HepG2 (cell line): ENCODE results near the gene PBOV1. TPM values are rescaled to one million over a fixed set of nuclear protein-coding genes. Genes with fewer than 3 reads are reported as not detected.

Experiments used
- DPF2 ChIP-seq: sonication (generic); formaldehyde crosslinking; IDR thresholded peaks from 2 replicates; pipeline ENCODE4 v1.4.0; 2020; ENCODE audit warnings: mild to moderate bottlenecking, low read depth, missing genetic modification reagents, borderline replicate concordance
- GABPA ChIP-seq, 2 experiments: IDR thresholded peaks; 2 replicates each; pipeline ENCODE4 v1.6.1; 2011 to 2016; ENCODE audit warnings: low read depth in 2 of 2, low read length in 1 of 2, missing biosample characterization in 1 of 2, missing genetic modification characterization in 1 of 2
- GMEB1 ChIP-seq: sonication (generic); formaldehyde crosslinking; IDR thresholded peaks from 2 replicates; pipeline ENCODE4 v1.5.1; 2020; ENCODE audit warnings: missing genetic modification reagents, mild to moderate bottlenecking, borderline replicate concordance
- HHEX ChIP-seq: IDR thresholded peaks from 2 replicates; pipeline ENCODE4 v1.6.1; 2016; ENCODE audit warnings: control low read depth
- JUND ChIP-seq: sonication (generic); formaldehyde crosslinking; IDR thresholded peaks from 2 replicates; pipeline ENCODE4 v1.8.0; 2022; ENCODE audit warnings: mild to moderate bottlenecking, missing genetic modification reagents
- MEF2D ChIP-seq: sonication (generic); formaldehyde crosslinking; IDR thresholded peaks from 2 replicates; pipeline ENCODE4 v1.5.1; 2020; ENCODE audit warnings: mild to moderate bottlenecking, missing genetic modification reagents
- NBN ChIP-seq: fragments of 450-650 bp; conservative IDR thresholded peaks from 2 replicates; pipeline ENCODE4 v1.6.1; 2017
- NKX3-1 ChIP-seq: sonication (generic); formaldehyde crosslinking; IDR thresholded peaks from 2 replicates; pipeline ENCODE4 v1.5.0; 2020; ENCODE audit warnings: missing genetic modification reagents
- PHB2 ChIP-seq: fragments of 450-650 bp; IDR thresholded peaks from 2 replicates; pipeline ENCODE4 v1.6.1; 2018; ENCODE audit not compliant: partially characterized antibody
- PHF21A ChIP-seq: sonication (generic); formaldehyde crosslinking; IDR thresholded peaks from 2 replicates; pipeline ENCODE4 v1.5.0; 2020; ENCODE audit warnings: mild to moderate bottlenecking, missing genetic modification reagents
- RAD51 ChIP-seq: fragments of 450-650 bp; IDR thresholded peaks from 2 replicates; pipeline ENCODE4 v1.6.1; 2016; ENCODE audit warnings: borderline replicate concordance
- RBM39 ChIP-seq: fragments of 200-400 bp; formaldehyde crosslinking; IDR thresholded peaks from one replicate; pipeline ENCODE4 v1.6.1; 2018; ENCODE audit warnings: antibody characterized with exemption, mild to moderate bottlenecking, low read depth, low read length; ENCODE audit not compliant: poor library complexity, severe bottlenecking
- SPEN ChIP-seq: sonication (generic); formaldehyde crosslinking; IDR thresholded peaks from 2 replicates; pipeline ENCODE4 v1.5.1; 2020; ENCODE audit warnings: low read depth, mild to moderate bottlenecking, missing genetic modification reagents
- U2AF2 ChIP-seq: fragments of 200-400 bp; formaldehyde crosslinking; IDR thresholded peaks from 2 replicates; pipeline ENCODE4 v1.6.1; 2017; ENCODE audit warnings: low read depth, mild to moderate bottlenecking, low read length
- ZFP41 ChIP-seq: sonication (generic); formaldehyde crosslinking; IDR thresholded peaks from 2 replicates; pipeline ENCODE4 v1.4.0; 2020; ENCODE audit warnings: mild to moderate bottlenecking, missing genetic modification reagents, borderline replicate concordance
- ZKSCAN5 ChIP-seq: sonication (generic); formaldehyde crosslinking; IDR thresholded peaks from 2 replicates; pipeline ENCODE4 v1.5.1; 2020; ENCODE audit warnings: mild to moderate bottlenecking, missing genetic modification reagents
- ZNF292 ChIP-seq: sonication (generic); formaldehyde crosslinking; IDR thresholded peaks from 2 replicates; pipeline ENCODE4 v1.8.1; 2022; ENCODE audit warnings: mild to moderate bottlenecking, low read depth, missing genetic modification reagents, borderline replicate concordance
- ZNF558 ChIP-seq: sonication (generic); formaldehyde crosslinking; IDR thresholded peaks from 2 replicates; pipeline ENCODE4 v1.9.0; 2022; ENCODE audit warnings: mild to moderate bottlenecking, missing genetic modification reagents, borderline replicate concordance
- ZNF879 ChIP-seq: sonication (generic); formaldehyde crosslinking; IDR thresholded peaks from 2 replicates; pipeline ENCODE4 v1.8.1; 2023; ENCODE audit warnings: missing genetic modification reagents
- polyA plus RNA-seq, 8 experiments: library from polyadenylated mRNA; depleted of rRNA in 3 of 8; stranded (reverse) in 7 of 8; unstranded in 1 of 8; fragments of >200 nt; fragmentation: Illumina TruSeq in 4 of 8; extraction: Trizol in 4 of 8; gene quantifications; 2 replicates each; pipeline versions ENCODE4 v1.2.1 to v1.2.3, GENCODE V29; 2011 to 2016; ENCODE audit warnings: low read depth in 4 of 8, missing spikeins in 1 of 8, mixed read lengths in 1 of 8; ENCODE audit not compliant: insufficient read depth in 1 of 8
- total RNA-seq, 5 experiments: library from RNA; depleted of rRNA; stranded (reverse); fragments of >200 nt; fragmentation: Illumina TruSeq; extraction: Trizol; gene quantifications; 2 replicates each; pipeline ENCODE4 v1.2.3, GENCODE V29; 2016; ENCODE audit warnings: low read depth in 1 of 5
- TF ChIP-seq, protein P1 (sequence below): sonication (generic); formaldehyde crosslinking; IDR thresholded peaks from 2 replicates; pipeline ENCODE4 v1.5.0; 2020; ENCODE audit warnings: mild to moderate bottlenecking, missing genetic modification reagents, borderline replicate concordance
- TF ChIP-seq, protein P2 (sequence below): sonication (generic); formaldehyde crosslinking; IDR thresholded peaks from 2 replicates; pipeline ENCODE4 v1.4.0; 2020; ENCODE audit warnings: missing genetic modification reagents
- TF ChIP-seq, protein P3 (sequence below): sonication (generic); formaldehyde crosslinking; IDR thresholded peaks from 2 replicates; pipeline ENCODE4 v1.8.0; 2022; ENCODE audit warnings: missing genetic modification reagents, low read depth, mild to moderate bottlenecking, borderline replicate concordance
- TF ChIP-seq, protein P4 (sequence below): sonication (generic); formaldehyde crosslinking; IDR thresholded peaks from 2 replicates; pipeline ENCODE4 v1.4.0; 2020; ENCODE audit warnings: mild to moderate bottlenecking, missing genetic modification reagents, borderline replicate concordance

The PBOV1 gene
- total and polyA plus RNA-seq, 2 of the 13 experiments (the other 11 are each of a cell fraction or from before 2014, with no cell fraction given) = not detected

GRCh38 chr6:138231381-138231886, 13.1 kb upstream of the PBOV1 start (continued):
- TF ChIP-seq ZNF558 (CRISPR knock-in tag) = 0 out of 2 replicates have a peak, but pooled peaks have one; percentile 64
- peak; percentile 69; the same call in 1 of the 2 replicates for TF ChIP-seq PHF21A (CRISPR knock-in tag)
- TF ChIP-seq PHB2 = no peak
- no peak for TF ChIP-seq ZNF879 (CRISPR knock-in tag)
- no peak for TF ChIP-seq RBM39
- no peak for TF ChIP-seq RAD51
- peak; percentile 67; the same call in 1 of the 2 replicates for TF ChIP-seq DPF2 (CRISPR knock-in tag)
- TF ChIP-seq ZNF292 (CRISPR knock-in tag) = no peak
- TF ChIP-seq, protein P1, sequence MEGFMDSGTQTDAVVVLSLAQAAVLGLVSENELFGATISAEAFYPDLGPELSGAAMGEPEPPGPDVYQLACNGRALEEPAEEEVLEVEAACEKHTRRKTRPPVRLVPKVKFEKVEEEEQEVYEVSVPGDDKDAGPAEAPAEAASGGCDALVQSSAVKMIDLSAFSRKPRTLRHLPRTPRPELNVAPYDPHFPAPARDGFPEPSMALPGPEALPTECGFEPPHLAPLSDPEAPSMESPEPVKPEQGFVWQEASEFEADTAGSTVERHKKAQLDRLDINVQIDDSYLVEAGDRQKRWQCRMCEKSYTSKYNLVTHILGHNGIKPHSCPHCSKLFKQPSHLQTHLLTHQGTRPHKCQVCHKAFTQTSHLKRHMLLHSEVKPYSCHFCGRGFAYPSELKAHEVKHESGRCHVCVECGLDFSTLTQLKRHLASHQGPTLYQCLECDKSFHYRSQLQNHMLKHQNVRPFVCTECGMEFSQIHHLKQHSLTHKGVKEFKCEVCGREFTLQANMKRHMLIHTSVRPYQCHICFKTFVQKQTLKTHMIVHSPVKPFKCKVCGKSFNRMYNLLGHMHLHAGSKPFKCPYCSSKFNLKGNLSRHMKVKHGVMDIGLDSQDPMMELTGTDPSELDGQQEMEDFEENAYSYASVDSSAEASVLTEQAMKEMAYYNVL (CRISPR knock-in tag) = no peak
- TF ChIP-seq JUND (CRISPR knock-in tag) = no peak
- no peak for TF ChIP-seq ZKSCAN5 (CRISPR knock-in tag)
- TF ChIP-seq, protein P2, sequence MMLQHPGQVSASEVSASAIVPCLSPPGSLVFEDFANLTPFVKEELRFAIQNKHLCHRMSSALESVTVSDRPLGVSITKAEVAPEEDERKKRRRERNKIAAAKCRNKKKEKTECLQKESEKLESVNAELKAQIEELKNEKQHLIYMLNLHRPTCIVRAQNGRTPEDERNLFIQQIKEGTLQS (CRISPR knock-in tag) = no peak; the same call in 1 of the 2 replicates
- no peak for TF ChIP-seq NKX3-1
- TF ChIP-seq ZFP41 = no peak
- TF ChIP-seq HHEX (CRISPR knock-in tag) = 0 out of 2 replicates have a peak, but pooled peaks have one; percentile 42
- TF ChIP-seq GMEB1 (CRISPR knock-in tag) = 0 out of 2 replicates have a peak, but pooled peaks have one; percentile 17
- TF ChIP-seq, protein P3, sequence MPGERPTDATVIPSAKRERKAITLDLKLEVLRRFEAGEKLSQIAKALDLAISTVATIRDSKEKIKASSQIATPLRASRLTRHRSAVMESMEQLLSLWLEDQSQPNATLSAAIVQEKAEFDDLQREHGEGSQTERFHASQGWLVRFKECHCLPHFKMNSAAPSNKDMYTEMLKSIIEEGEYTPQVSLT (CRISPR knock-in tag) = no peak
- no peak for TF ChIP-seq GABPA (IDR thresholded peaks at IDR 0.05; ENCODE audit: low read depth, low read length)
- peak; percentile 41; the same call in 1 of the 2 replicates for TF ChIP-seq GABPA (CRISPR knock-in tag; IDR thresholded peaks at IDR 0.05; ENCODE audit: low read depth)
- no peak for TF ChIP-seq SPEN (CRISPR knock-in tag)
- peak; percentile 92 for TF ChIP-seq MEF2D (CRISPR knock-in tag)
- no peak for TF ChIP-seq U2AF2
- TF ChIP-seq, protein P4, sequence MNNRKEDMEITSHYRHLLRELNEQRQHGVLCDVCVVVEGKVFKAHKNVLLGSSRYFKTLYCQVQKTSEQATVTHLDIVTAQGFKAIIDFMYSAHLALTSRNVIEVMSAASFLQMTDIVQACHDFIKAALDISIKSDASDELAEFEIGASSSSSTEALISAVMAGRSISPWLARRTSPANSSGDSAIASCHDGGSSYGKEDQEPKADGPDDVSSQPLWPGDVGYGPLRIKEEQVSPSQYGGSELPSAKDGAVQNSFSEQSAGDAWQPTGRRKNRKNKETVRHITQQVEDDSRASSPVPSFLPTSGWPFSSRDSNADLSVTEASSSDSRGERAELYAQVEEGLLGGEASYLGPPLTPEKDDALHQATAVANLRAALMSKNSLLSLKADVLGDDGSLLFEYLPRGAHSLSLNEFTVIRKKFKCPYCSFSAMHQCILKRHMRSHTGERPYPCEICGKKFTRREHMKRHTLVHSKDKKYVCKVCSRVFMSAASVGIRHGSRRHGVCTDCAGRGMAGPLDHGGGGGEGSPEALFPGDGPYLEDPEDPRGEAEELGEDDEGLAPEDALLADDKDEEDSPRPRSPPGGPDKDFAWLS (CRISPR knock-in tag) = no peak
- no peak for TF ChIP-seq NBN
